Liver (tissue), 3 donors: ENCODE results near the gene OPRL1.

Source experiments
- ATF3 ChIP-seq: IDR thresholded peaks from 2 replicates; pipeline ENCODE4 v1.6.1; 2016; ENCODE audit warnings: antibody characterized with exemption
- CTCF ChIP-seq: fragments of 150-350 bp; IDR thresholded peaks from 2 replicates; pipeline ENCODE4 v1.5.1; 2017; ENCODE audit warnings: improper control_type of control experiment, low read depth, low read length; ENCODE audit not compliant: missing input control
- JUND ChIP-seq, 2 donors: IDR thresholded peaks; 2 replicates each; pipeline ENCODE4 v1.6.1; 2016; ENCODE audit warnings: antibody characterized with exemption in 2 of 2
- RAD21 ChIP-seq, 2 donors: IDR thresholded peaks; 2 replicates each; pipeline ENCODE4 v1.6.1; 2016; ENCODE audit warnings: antibody characterized with exemption in 2 of 2, mild to moderate bottlenecking in 2 of 2
- REST ChIP-seq: IDR thresholded peaks from 2 replicates; pipeline ENCODE4 v1.6.1; 2016; ENCODE audit warnings: antibody characterized with exemption, mild to moderate bottlenecking
- RXRA ChIP-seq, 2 donors: IDR thresholded peaks; 2 replicates each; pipeline ENCODE4 v1.6.1; 2017 to 2018; ENCODE audit warnings: antibody characterized with exemption in 2 of 2, mild to moderate bottlenecking in 1 of 2
- YY1 ChIP-seq: IDR thresholded peaks from 2 replicates; pipeline ENCODE4 v1.6.1; 2016; ENCODE audit warnings: antibody characterized with exemption, mild to moderate bottlenecking
- donor health status: healthy.
- donor health status: healthy.

- TF ChIP-seq CTCF (no peak), RAD21 (IDR thresholded peaks at IDR 0.05) (no peak), YY1 (no peak), JUND (IDR thresholded peaks at IDR 0.05) (no peak), REST (no peak), ATF3 (no peak), RXRA (IDR thresholded peaks at IDR 0.05) (peak in 1 of 2 donors; percentile 42)
Measured at GRCh38 chr20:64067005-64067632, 12.8 kb upstream of the OPRL1 start.
